Naive thymus-derived CD4-positive, alpha-beta T cell (primary cell): ENCODE results near the gene RGS7BP. TPM values are rescaled to one million over a fixed set of nuclear protein-coding genes. Genes with fewer than 3 reads are reported as not detected.

Experiments used
- ATAC-seq: fragments of 150-1000 bp; cut with Tn5 transposase; 2 replicates; pipeline ENCODE4 v1.10.0; 2021; ENCODE audit warnings: mild to moderate bottlenecking, moderate library complexity
- CTCF ChIA-PET: fragments of 350-600 bp; sonication (Branson Sonifier 250); formaldehyde crosslinking; loops from one replicate; lab custom pipeline; 2021; ENCODE audit warnings: antibody characterized with exemption; lab: Charles Lee
- POLR2A ChIA-PET: fragments of 350-600 bp; sonication (Branson Sonifier 250); formaldehyde crosslinking; loops from one replicate; lab custom pipeline; 2021; ENCODE audit warnings: antibody characterized with exemption, inconsistent platforms; lab: Charles Lee
- DNase-seq, 9 donors: peaks; one replicate each; pipeline versions ENCODE4 v3.0.0 to v3.0.0-alpha.2; 2020 to 2022; ENCODE audit warnings: mixed read lengths in 1 of 9
- H3K27ac ChIP-seq: one replicate; pipeline ENCODE4 v1.7.0; 2013; ENCODE audit warnings: mild to moderate bottlenecking, low read depth, low read length, moderate library complexity
- H3K27me3 ChIP-seq, 2 donors: one replicate each; pipeline ENCODE4 v1.7.0; 2013; ENCODE audit warnings: low read length in 2 of 2, mild to moderate bottlenecking in 2 of 2, moderate library complexity in 2 of 2; ENCODE audit not compliant: control insufficient read depth in 2 of 2, insufficient read depth in 2 of 2
- H3K36me3 ChIP-seq, 3 experiments: 1 replicate in 2 of 3; 2 replicates in 1 of 3; pipeline ENCODE4 v1.7.0; 2013; ENCODE audit warnings: low read length in 3 of 3, mild to moderate bottlenecking in 3 of 3, moderate library complexity in 1 of 3; ENCODE audit not compliant: insufficient read depth in 3 of 3, control insufficient read depth in 2 of 3
- H3K4me1 ChIP-seq, 2 donors: one replicate each; pipeline ENCODE4 v1.7.0; 2013; ENCODE audit warnings: low read length in 2 of 2, mild to moderate bottlenecking in 2 of 2, moderate library complexity in 1 of 2; ENCODE audit not compliant: control insufficient read depth in 2 of 2, insufficient read depth in 2 of 2
- H3K4me3 ChIP-seq: 2 replicates; pipeline ENCODE4 v1.7.0; 2013; ENCODE audit warnings: mild to moderate bottlenecking, low read length
- H3K9me3 ChIP-seq, 3 experiments: 1 replicate in 2 of 3; 2 replicates in 1 of 3; pipeline ENCODE4 v1.7.0; 2013; ENCODE audit warnings: low read length in 3 of 3; ENCODE audit not compliant: control insufficient read depth in 2 of 3
- H3K27ac Mint-ChIP-seq, 9 donors: one replicate each; pipeline ENCODE4 v1.8.0; 2020 to 2022; ENCODE audit warnings: mixed read lengths in 9 of 9, mild to moderate bottlenecking in 8 of 9, moderate library complexity in 5 of 9, inconsistent platforms in 2 of 9
- H3K27me3 Mint-ChIP-seq, 5 donors: one replicate each; pipeline ENCODE4 v1.8.0; 2021 to 2022; ENCODE audit warnings: mixed read lengths in 5 of 5, mild to moderate bottlenecking in 1 of 5
- H3K36me3 Mint-ChIP-seq, 5 donors: one replicate each; pipeline ENCODE4 v1.8.0; 2020 to 2022; ENCODE audit warnings: mixed read lengths in 5 of 5, mild to moderate bottlenecking in 3 of 5, inconsistent platforms in 1 of 5
- H3K4me1 Mint-ChIP-seq, 7 donors: one replicate each; pipeline ENCODE4 v1.8.0; 2020 to 2022; ENCODE audit warnings: mixed read lengths in 7 of 7, mild to moderate bottlenecking in 3 of 7, inconsistent platforms in 1 of 7
- H3K4me3 Mint-ChIP-seq, 10 donors: one replicate each; pipeline ENCODE4 v1.8.0; 2020 to 2022; ENCODE audit warnings: mild to moderate bottlenecking in 10 of 10, mixed read lengths in 10 of 10, moderate library complexity in 6 of 10, inconsistent platforms in 2 of 10
- H3K9me3 Mint-ChIP-seq, 11 donors: one replicate each; pipeline ENCODE4 v1.8.0; 2020 to 2022; ENCODE audit warnings: mixed read lengths in 11 of 11, mild to moderate bottlenecking in 4 of 11, inconsistent platforms in 1 of 11, moderate library complexity in 1 of 11
- intact Hi-C, 2 donors: fragments of 100-400 bp; cut with micrococcal nuclease; formaldehyde crosslinking; loops; one replicate each; pipeline ENCODE4 v1.15.1; 2023
- polyA plus RNA-seq, 2 donors: library from polyadenylated mRNA; unstranded; fragments of 300-500 nt; fragmentation: Illumina TruSeq; gene quantifications; one replicate each; pipeline ENCODE4 v1.2.3, GENCODE V29; 2021
- total RNA-seq, 6 experiments: library from RNA in 5 of 6; stranded (reverse) in 5 of 6; gene quantifications; 1 replicate in 5 of 6; 2 replicates in 1 of 6; pipeline ENCODE4 v1.2.3 and lab custom pipeline; 2021 to 2026

The RGS7BP gene
- total and polyA plus RNA-seq, 7 experiments from 2014 or later, result not detected

DNA sequence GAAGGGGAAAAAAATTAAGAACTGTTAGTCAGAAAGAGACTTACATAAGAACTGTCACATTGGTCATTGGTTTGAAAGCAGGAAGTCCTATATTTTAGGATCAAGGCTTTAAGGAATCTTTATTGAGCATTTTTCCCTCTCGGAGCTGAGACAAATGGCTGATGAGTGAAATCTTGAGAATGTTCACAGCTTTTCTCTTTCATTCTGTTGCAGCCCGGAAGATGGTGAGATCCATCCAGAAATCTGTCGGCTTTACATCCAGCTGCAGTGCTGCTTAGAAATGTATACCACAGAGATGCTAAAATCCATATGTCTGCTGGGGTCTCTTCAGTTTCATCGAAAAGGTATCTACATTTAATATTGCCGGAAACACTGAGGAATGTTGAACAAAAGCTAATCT is 69.7 kb downstream of the RGS7BP start:
- no peak overlapping the region for H3K4me3 ChIP-seq
- Mint-ChIP-seq H3K4me3 (no peak overlapping the region), H3K4me1 (no peaks in the 10 kb centered on the region), H3K27ac (no peak overlapping the region), H3K27me3 (peaks cover 0 to 43% (median 29%) of the 10 kb centered on the region in 5 donors), H3K36me3 (no peaks in the 10 kb centered on the region), H3K9me3 (peaks cover 0 to 4% (median 0%) of the 10 kb centered on the region in 11 donors)
- H3K36me3 ChIP-seq, result no peaks in the 10 kb centered on the region
- POLR2A ChIA-PET, result no interaction called here
- no peaks in the 10 kb centered on the region for H3K4me1 ChIP-seq
- no peaks in the 10 kb centered on the region for H3K27me3 ChIP-seq
- no peak overlapping the region for H3K27ac ChIP-seq
- no peak for DNase-seq
- no peak for ATAC-seq
- intact Hi-C loops, result no loop called here
- H3K9me3 ChIP-seq, result no peaks in the 10 kb centered on the region
- CTCF ChIA-PET, result no interaction called here

GRCh38 chr5:64576250-64576649 is 70.4 kb downstream of the RGS7BP start:
- Histone ChIP-seq H3K4me3 (no peak overlapping the region), H3K4me1 (no peaks in the 10 kb centered on the region), H3K27me3 (no peaks in the 10 kb centered on the region), H3K36me3 (no peaks in the 10 kb centered on the region), H3K27ac (no peak overlapping the region), H3K9me3 (no peaks in the 10 kb centered on the region)
- intact Hi-C loops, result no loop called here
- ChIA-PET POLR2A (no interaction called here), CTCF (no interaction called here)
- ATAC-seq (no peak), DNase-seq (no peak)
- no peak overlapping the region for H3K27ac Mint-ChIP-seq
- no peak overlapping the region for H3K4me3 Mint-ChIP-seq
- no peaks in the 10 kb centered on the region for H3K4me1 Mint-ChIP-seq
- peaks cover 0 to 43% (median 29%) of the 10 kb centered on the region in 5 donors for H3K27me3 Mint-ChIP-seq
- H3K9me3 Mint-ChIP-seq, result peaks cover 0 to 4% (median 0%) of the 10 kb centered on the region in 11 donors
- no peaks in the 10 kb centered on the region for H3K36me3 Mint-ChIP-seq

DNA sequence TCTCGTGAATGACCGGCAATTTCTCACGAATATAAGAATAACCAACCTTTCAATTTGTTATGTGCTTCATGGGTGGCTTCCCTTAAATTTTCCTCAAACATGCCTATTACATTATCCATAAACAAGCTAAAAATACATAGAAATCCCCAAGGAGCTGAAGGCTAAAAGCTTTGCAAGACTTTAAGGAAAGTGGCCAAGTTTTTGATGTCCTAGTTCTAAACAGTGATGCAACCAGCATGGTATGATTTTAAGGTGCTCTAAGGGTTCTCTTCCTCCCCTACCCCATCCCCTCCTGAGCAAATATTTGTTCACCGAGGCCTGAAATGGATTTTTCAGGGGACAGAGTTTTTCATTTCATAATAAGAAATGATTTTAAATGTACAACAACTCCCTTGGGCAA is 79.8 kb downstream of the RGS7BP start:
- peaks cover 0 to 33% (median 18%) of the 10 kb centered on the region in 5 donors for H3K27me3 Mint-ChIP-seq
- ATAC-seq, result no peak

DNA sequence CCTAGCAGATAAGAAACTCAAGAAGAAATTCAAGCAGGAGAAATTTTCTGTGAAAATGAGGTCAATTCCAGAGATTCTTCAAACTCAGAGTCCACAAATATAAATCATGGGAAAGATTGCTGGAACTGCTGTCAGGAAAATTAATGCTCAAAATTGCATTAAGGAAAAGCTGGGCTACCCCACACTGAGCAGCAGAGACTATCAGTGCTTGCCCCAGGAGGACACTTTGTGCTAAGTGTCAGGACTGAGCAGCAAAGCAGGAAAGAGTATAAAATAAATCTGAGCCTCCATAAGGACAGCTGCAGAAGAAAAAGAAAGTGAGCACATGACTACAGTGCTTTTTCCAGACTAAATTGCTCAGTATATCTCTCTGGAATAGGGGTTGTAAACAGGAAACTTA is 81.6 kb downstream of the RGS7BP start:
- Mint-ChIP-seq H3K4me1 (no peaks in the 10 kb centered on the region), H3K9me3 (peaks cover 0 to 6% (median 0%) of the 10 kb centered on the region in 11 donors), H3K4me3 (no peak overlapping the region), H3K36me3 (no peaks in the 10 kb centered on the region), H3K27me3 (peaks cover 5 to 36% (median 18%) of the 10 kb centered on the region in 5 donors), H3K27ac (no peak overlapping the region)
- no peak for ATAC-seq
- Histone ChIP-seq H3K4me3 (no peak overlapping the region), H3K27ac (no peak overlapping the region), H3K36me3 (no peaks in the 10 kb centered on the region), H3K9me3 (no peaks in the 10 kb centered on the region), H3K4me1 (no peaks in the 10 kb centered on the region), H3K27me3 (peaks cover 0 to 3% of the 10 kb centered on the region in 2 donors)
- DNase-seq, result no peak
- POLR2A ChIA-PET, result no interaction called here
- CTCF ChIA-PET, result no interaction called here
- intact Hi-C loops, result no loop called here

More for the DNA sequence above, 79.8 kb downstream of the RGS7BP start:
- H3K4me1 ChIP-seq, result no peaks in the 10 kb centered on the region
- H3K4me3 Mint-ChIP-seq, result no peak overlapping the region
- H3K27ac Mint-ChIP-seq, result no peak overlapping the region
- H3K27me3 ChIP-seq, result peaks cover 0 to 3% of the 10 kb centered on the region in 2 donors
- H3K4me1 Mint-ChIP-seq, result no peaks in the 10 kb centered on the region
- no peaks in the 10 kb centered on the region for H3K9me3 ChIP-seq
- POLR2A ChIA-PET, result no interaction called here
- H3K27ac ChIP-seq, result no peak overlapping the region
- no peak overlapping the region for H3K4me3 ChIP-seq
- H3K9me3 Mint-ChIP-seq, result peaks cover 0 to 6% (median 0%) of the 10 kb centered on the region in 11 donors
- CTCF ChIA-PET, result no interaction called here
- H3K36me3 Mint-ChIP-seq, result no peaks in the 10 kb centered on the region
- intact Hi-C loops, result no loop called here
- H3K36me3 ChIP-seq, result no peaks in the 10 kb centered on the region
- no peak for DNase-seq

DNA sequence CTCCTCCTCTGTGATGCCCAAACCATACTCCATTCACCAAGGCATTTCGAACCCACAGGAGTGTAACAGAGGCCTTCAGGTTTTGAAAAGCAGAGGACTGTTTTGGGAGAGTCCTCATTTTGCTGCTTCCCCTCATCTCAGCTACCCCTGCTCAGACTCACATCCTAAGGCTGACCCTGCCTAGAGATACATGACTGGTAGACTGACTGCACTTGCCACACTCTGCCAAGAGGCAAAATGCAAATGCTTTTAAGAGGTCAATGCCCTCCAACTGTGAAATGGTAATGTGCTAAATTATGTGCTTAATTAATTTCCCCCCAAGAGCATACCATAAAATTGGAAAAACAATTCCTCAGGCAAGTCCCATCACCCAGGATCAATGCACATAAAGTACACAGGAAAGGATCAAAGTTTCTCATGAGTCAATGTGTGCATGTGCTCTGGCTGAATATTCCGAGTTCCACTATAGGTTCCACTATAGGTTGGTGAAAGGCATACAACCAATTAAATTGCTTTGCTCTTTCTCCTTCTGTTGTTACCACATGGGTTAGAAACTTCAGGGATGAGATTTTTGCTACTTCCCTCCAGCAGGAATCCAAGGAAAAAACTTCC is 87.0 kb downstream of the RGS7BP start:
- H3K4me3 Mint-ChIP-seq, result no peak overlapping the region
- intact Hi-C loops, result no loop called here
- peaks cover 5 to 18% (median 12%) of the 10 kb centered on the region in 5 donors for H3K27me3 Mint-ChIP-seq
- Histone ChIP-seq H3K9me3 (no peaks in the 10 kb centered on the region), H3K27ac (no peak overlapping the region), H3K27me3 (no peaks in the 10 kb centered on the region), H3K36me3 (no peaks in the 10 kb centered on the region), H3K4me3 (no peak overlapping the region), H3K4me1 (no peaks in the 10 kb centered on the region)
- DNase-seq (no peak), ATAC-seq (no peak)
- no peaks in the 10 kb centered on the region for H3K9me3 Mint-ChIP-seq
- H3K4me1 Mint-ChIP-seq, result peaks cover 0 to 1% (median 0%) of the 10 kb centered on the region in 7 donors
- no peak overlapping the region for H3K27ac Mint-ChIP-seq
- H3K36me3 Mint-ChIP-seq, result no peaks in the 10 kb centered on the region
- ChIA-PET POLR2A (interaction anchor here (0.5 kb wide), 1 partner anchor 32 kb away, joined by 3 read pairs; no protein-coding TSS in a partner anchor), CTCF (no interaction called here)

DNA sequence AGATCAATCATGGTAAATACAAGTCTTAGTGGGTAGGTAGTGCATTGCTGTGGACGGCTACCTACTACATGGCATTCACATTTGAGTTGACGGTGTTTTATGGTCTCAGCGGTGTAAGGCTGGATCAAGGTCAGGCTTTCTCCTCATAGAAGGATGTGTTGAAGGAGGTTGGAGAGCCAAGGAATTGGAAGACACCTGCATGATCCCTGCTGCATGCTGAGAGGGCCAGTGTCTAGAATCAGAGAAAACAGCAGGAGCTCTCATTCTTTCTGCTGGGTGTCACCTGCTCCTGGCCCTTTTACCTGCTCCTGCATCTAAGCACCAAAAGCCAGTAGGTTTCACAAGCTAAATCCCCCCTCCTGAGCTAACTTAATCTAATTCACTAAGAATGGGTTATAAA is 88.2 kb downstream of the RGS7BP start:
- H3K4me3 Mint-ChIP-seq, result no peak overlapping the region
- H3K27ac Mint-ChIP-seq, result no peak overlapping the region
- H3K4me1 Mint-ChIP-seq, result peaks cover 0 to 1% (median 0%) of the 10 kb centered on the region in 7 donors
- no peaks in the 10 kb centered on the region for H3K4me1 ChIP-seq
- POLR2A ChIA-PET, result no interaction called here
- ATAC-seq (no peak), DNase-seq (no peak)
- no peaks in the 10 kb centered on the region for H3K27me3 ChIP-seq
- H3K36me3 ChIP-seq, result no peaks in the 10 kb centered on the region
- intact Hi-C loops, result no loop called here
- H3K27ac ChIP-seq, result no peak overlapping the region
- H3K9me3 Mint-ChIP-seq, result no peaks in the 10 kb centered on the region
- no peaks in the 10 kb centered on the region for H3K9me3 ChIP-seq
- H3K36me3 Mint-ChIP-seq, result no peaks in the 10 kb centered on the region
- H3K4me3 ChIP-seq, result no peak overlapping the region
- peaks cover 5 to 14% (median 12%) of the 10 kb centered on the region in 5 donors for H3K27me3 Mint-ChIP-seq
- CTCF ChIA-PET, result no interaction called here

DNA sequence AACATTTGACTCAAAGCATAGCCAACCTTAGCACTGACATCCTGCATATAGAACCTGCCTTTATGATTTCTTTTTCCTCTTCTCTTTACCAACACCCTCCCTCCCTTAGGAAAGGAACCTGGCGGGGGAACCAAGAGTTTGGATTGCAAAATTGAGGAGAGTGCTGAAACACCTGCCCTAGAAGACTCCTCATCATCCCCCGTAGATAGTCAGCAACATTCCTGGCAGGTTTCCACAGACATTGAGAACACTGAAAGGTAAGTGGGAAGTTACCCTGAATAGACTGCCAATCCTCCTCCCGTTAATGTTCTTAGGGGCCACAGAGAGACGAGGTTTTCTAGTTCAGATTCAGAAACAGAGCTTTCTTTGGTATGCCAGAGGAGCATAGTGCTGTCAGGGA is 88.8 kb downstream of the RGS7BP start:
- H3K4me3 Mint-ChIP-seq, result no peak overlapping the region
- H3K27ac Mint-ChIP-seq, result no peak overlapping the region
- Histone ChIP-seq H3K9me3 (no peaks in the 10 kb centered on the region), H3K27ac (no peak overlapping the region), H3K27me3 (no peaks in the 10 kb centered on the region), H3K4me3 (no peak overlapping the region), H3K4me1 (no peaks in the 10 kb centered on the region), H3K36me3 (no peaks in the 10 kb centered on the region)
- POLR2A ChIA-PET, result no interaction called here
- ATAC-seq (no peak), DNase-seq (no peak)
- H3K9me3 Mint-ChIP-seq, result no peaks in the 10 kb centered on the region
- H3K36me3 Mint-ChIP-seq, result no peaks in the 10 kb centered on the region
- peaks cover 0 to 1% (median 0%) of the 10 kb centered on the region in 7 donors for H3K4me1 Mint-ChIP-seq
- peaks cover 5 to 13% (median 12%) of the 10 kb centered on the region in 5 donors for H3K27me3 Mint-ChIP-seq
- intact Hi-C loops, result no loop called here
- CTCF ChIA-PET, result no interaction called here
